ENCODE measurements around the gene MOAP1. TPM values are rescaled to one million over a fixed set of nuclear protein-coding genes. Genes with fewer than 3 reads are reported as not detected.

The MOAP1 gene
- total RNA-seq, 1 donor from 2014 or later, result 26.1 TPM

- TF ChIP-seq CTCF (IDR thresholded peaks at IDR 0.05; ENCODE audit: insufficient read depth, low read length, poor library complexity, severe bottlenecking), result peak; percentile 63
- Histone ChIP-seq H3K27me3 (ENCODE audit: control insufficient read depth, insufficient read depth, low read length) (no peaks in the 10 kb centered on the region), H3K36me3 (ENCODE audit: control insufficient read depth, insufficient read depth, low read length) (no peaks in the 10 kb centered on the region), H3K4me3 (ENCODE audit: low read depth, low read length) (peak overlapping the region; percentile 83)
- no peak for DNase-seq (ENCODE audit: low read depth)
These were observed 23.0 kb upstream of the MOAP1 start for GRCh38 chr14:93207468-93208308.

- Histone ChIP-seq H3K4me3 (ENCODE audit: low read depth, low read length) (peak within 1 kb of the TSS; percentile 83), H3K27me3 (ENCODE audit: control insufficient read depth, insufficient read depth, low read length) (no peaks in the 10 kb centered on the region), H3K36me3 (ENCODE audit: control insufficient read depth, insufficient read depth, low read length) (no peaks in the 10 kb centered on the region)
- peak; percentile 89 for DNase-seq (ENCODE audit: low read depth)
- peak; percentile 12 for TF ChIP-seq CTCF (IDR thresholded peaks at IDR 0.05; ENCODE audit: insufficient read depth, low read length, poor library complexity, severe bottlenecking)
These were observed 22.2 kb upstream of the MOAP1 start, which contains the start of the genes GON7 and UBR7 for GRCh38 chr14:93206793-93207467. Gene GON7 (minus strand): TSS chr14:93207065. CDS start chr14:93207037, 28 bp downstream. Gene UBR7 (plus strand): TSS chr14:93207256. CDS start chr14:93207292, 36 bp downstream.

GRCh38 chr14:93201155-93201704 is 16.5 kb upstream of the MOAP1 start:
- Histone ChIP-seq H3K36me3 (ENCODE audit: control insufficient read depth, insufficient read depth, low read length) (no peaks in the 10 kb centered on the region), H3K27me3 (ENCODE audit: control insufficient read depth, insufficient read depth, low read length) (no peaks in the 10 kb centered on the region), H3K4me3 (ENCODE audit: low read depth, low read length) (no peak overlapping the region)
- DNase-seq (ENCODE audit: low read depth), result no peak
- no peak for TF ChIP-seq CTCF (IDR thresholded peaks at IDR 0.05; ENCODE audit: insufficient read depth, low read length, poor library complexity, severe bottlenecking)

- H3K27me3 ChIP-seq (ENCODE audit: control insufficient read depth, insufficient read depth, low read length), result no peaks in the 10 kb centered on the region
- no peak overlapping the region for H3K4me3 ChIP-seq (ENCODE audit: low read depth, low read length)
- TF ChIP-seq CTCF (IDR thresholded peaks at IDR 0.05; ENCODE audit: insufficient read depth, low read length, poor library complexity, severe bottlenecking), result no peak
- no peaks in the 10 kb centered on the region for H3K36me3 ChIP-seq (ENCODE audit: control insufficient read depth, insufficient read depth, low read length)
- no peak for DNase-seq (ENCODE audit: low read depth)
These were observed 15.9 kb upstream of the MOAP1 start for GRCh38 chr14:93200553-93200952.

GRCh38 chr14:93199031-93199430 is 14.3 kb upstream of the MOAP1 start:
- Histone ChIP-seq H3K27me3 (ENCODE audit: control insufficient read depth, insufficient read depth, low read length) (no peaks in the 10 kb centered on the region), H3K4me3 (ENCODE audit: low read depth, low read length) (no peak overlapping the region), H3K36me3 (ENCODE audit: control insufficient read depth, insufficient read depth, low read length) (no peaks in the 10 kb centered on the region)
- DNase-seq (ENCODE audit: low read depth), result no peak
- no peak for TF ChIP-seq CTCF (IDR thresholded peaks at IDR 0.05; ENCODE audit: insufficient read depth, low read length, poor library complexity, severe bottlenecking)

Data from kidney epithelial cell (primary cell).